Iris pigment epithelial cell (primary cell): ENCODE results near the gene RELN.
"Not testable (repeated sequence)": the region's sequence is repeated elsewhere in the genome, so short reads cannot be mapped to it uniquely, and the experiment has no call there.

ENCODE experiments used
- DNase-seq: peaks from one replicate; pipeline ENCODE4 v3.0.0-alpha.2; 2011; ENCODE audit warnings: low read depth

The RELN gene

DNA sequence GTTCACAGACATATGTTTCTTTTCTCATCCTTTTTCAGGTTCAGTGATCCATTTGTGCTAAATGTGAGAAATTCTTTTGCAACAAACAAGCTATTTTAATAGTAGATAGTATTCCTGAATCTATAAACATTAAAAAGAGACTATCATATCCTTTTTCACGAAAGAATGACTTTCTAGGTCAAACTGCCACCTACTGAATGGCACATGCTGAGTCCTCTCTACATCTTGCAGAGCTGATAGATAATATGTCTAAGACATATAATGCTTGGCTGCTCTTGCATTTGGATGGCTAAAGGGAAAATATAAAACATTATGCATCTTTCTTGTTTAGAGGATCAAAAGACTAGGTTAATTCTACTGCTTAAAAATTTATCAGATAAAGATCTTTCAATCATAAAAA is 429.3 kb downstream of the RELN start:
- no peak for DNase-seq

GRCh38 chr7:103551016-103551415 is 438.4 kb downstream of the RELN start:
- no peak for DNase-seq

- no peak for DNase-seq
Measured at GRCh38 chr7:103549786-103550185, 439.7 kb downstream of the RELN start.

GRCh38 chr7:103547451-103548284 is 441.8 kb downstream of the RELN start:
- DNase-seq, result no peak

DNA sequence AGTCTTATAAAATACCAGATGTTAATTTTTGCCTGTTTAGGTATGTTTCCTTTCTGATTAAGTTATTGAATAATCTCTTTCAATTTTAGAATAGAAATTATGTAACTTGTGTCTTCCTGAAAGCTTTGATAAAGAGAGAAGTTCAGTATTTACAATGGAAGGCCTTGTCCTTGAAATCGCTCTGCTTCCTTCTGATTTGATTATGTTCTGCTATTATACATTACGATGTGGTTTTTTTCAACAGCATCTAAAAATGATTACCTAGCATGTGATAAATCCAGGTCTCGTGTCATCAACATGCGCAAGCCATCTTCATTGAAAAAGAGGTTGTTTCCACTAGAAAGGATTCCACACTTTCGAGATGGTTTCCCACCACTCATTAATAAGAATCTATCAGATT is 447.0 kb downstream of the RELN start:
- no peak for DNase-seq

- no peak for DNase-seq
Measured at GRCh38 chr7:103541947-103542346, 447.5 kb downstream of the RELN start.

- no peak for DNase-seq
Measured at GRCh38 chr7:103541026-103541425, 448.4 kb downstream of the RELN start.

- no peak for DNase-seq
Measured at GRCh38 chr7:103540338-103540737, 449.1 kb downstream of the RELN start.

GRCh38 chr7:103539875-103540274 is 449.6 kb downstream of the RELN start:
- no peak for DNase-seq

GRCh38 chr7:103538964-103539709 is 450.3 kb downstream of the RELN start:
- DNase-seq, result no peak

GRCh38 chr7:103533761-103534160 is 455.7 kb downstream of the RELN start:
- DNase-seq, result no peak

DNA sequence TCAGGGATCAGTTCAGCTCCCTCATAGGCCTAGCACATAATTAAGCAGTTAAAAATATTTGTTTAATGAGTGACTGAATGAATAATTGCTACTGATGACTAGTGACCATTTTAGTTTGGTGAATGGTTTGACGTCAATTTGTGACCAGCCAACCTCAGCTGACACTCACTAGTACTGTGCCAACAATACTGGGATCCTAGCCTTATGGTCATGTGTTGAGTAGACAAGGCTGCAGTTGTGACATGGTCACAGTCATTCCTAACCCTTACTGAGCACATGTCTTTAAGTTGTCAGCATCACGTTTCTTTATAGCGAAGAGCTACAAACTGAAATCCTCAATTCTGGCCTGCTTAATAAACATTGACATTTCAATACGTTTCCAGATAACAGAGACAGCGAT is 456.5 kb downstream of the RELN start:
- no peak for DNase-seq

- DNase-seq, result peak; percentile 16
Measured at GRCh38 chr7:103528152-103528551, 461.3 kb downstream of the RELN start.

DNA sequence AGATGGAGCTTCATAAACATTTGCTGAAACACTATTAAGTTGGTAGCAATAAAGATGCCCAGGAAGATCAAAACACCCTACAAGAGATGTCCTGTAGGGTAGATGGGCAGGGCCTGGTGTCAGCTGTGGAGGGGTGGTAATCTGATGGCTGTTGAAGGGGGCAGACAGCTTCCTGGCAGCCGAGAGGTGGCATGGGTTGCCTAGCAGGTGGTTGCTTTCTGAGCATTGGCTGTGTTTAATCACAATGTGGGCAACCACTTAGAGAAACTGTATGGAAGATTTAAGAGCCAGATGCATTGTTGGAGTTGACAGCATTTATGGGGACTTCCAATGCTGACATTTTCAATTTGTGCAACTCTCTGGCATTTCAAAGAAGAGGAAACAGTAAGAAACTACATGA is 463.5 kb downstream of the RELN start:
- no peak for DNase-seq

DNA sequence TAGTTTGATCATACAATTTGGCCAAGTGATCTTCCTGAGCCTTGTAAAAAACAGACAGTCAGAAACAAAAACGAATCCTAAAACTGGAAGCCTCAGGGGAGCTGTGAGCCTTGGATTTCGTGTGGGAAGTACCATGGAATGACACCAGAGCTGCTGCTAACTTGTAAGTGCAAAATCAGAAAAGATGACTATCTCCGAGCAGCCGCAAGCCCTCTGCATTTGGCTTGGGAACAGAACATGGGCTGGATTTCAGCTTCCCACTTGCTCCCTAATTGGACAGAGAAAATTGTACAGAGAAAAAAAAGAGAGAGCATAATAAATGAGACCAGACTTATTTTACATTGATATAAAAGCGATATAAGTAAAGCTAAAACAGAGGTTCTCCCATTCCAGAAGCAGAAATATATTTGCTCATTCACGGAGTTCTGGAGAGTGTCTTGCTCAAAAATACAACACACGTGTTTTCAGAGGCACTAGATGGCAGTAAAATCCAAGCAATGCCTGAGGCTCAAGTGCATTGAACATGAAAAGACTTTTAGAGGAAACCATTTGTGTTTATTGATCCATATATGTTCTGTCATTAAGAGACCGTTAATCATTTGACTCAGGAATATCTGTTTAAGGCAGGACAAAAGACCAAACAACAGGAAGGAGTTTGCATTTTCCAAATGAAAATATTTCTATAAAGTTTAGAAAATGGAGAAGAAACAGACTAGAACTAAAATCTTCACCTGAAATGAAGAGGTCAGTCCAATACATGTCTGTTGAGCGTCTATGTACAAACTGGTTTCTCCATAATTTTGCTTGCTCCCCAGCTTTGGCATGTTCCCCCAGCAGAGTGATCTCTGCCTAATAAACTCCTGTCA is 465.2 kb downstream of the RELN start:
- DNase-seq, result peak; percentile 56

DNA sequence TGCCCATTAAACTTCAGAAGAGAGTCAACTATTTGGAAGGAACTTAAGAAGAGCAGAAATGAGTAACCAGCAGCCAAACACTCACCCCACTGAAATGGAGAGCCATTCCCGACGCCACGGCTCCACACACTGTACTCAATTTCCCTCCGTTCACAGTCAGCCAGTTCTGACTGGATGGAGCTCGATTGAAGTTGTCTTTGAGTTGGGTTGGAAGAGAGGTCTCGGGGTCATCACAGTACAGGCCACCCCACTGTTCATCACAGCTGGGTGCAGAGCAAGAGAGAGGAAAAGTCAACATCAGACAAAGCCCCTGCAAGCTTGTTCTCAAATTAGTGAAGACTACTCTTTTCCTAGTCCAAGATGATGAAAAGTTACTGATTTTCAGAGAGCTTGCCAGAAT is 467.5 kb downstream of the RELN start:
- no peak for DNase-seq

- DNase-seq, result no peak
Measured at GRCh38 chr7:103504505-103505135, 484.8 kb downstream of the RELN start.

GRCh38 chr7:103501206-103501605 is 488.3 kb downstream of the RELN start:
- DNase-seq, result no peak

GRCh38 chr7:103499976-103500375 is 489.5 kb downstream of the RELN start:
- peak; percentile 19 for DNase-seq

DNA sequence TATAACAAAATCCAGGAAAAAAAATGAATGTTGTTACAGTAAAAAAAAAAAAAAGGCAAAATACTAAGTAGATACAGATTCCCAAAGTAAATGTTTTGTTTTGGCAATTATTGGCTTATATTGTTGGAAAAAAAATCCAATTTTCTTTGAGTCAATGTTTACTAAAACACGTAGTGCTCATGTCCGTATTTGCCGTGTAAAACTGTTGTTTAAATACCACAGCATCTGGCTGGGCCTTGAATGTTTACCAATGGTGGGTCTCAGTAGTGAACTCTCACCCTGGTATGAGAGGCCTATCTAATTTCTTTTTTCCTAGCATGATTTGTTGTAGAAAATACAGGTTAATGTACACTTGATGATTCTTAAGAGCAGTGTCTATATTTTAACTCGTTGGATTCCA is 502.0 kb downstream of the RELN start:
- no peak for DNase-seq

DNA sequence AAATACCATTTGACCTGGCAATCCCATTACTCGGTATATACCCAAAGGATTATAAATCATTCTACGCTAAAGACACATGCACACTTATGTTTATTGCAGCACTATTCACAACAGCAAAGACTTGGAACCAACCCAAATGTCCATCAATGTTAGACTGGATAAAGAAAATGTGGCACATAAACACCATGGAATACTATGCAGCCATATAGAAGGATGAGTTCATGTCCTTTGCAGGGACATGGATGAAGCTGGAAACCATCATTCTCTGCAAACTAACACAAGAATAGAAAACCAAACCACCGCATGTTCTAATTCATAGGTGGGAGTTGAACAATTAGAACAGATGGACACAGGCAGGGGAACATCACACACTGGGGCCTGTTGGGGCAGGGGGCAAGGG is 502.6 kb downstream of the RELN start:
- DNase-seq, result not testable (repeated sequence)

GRCh38 chr7:103480771-103481170 is 508.7 kb downstream of the RELN start:
- no peak for DNase-seq
